ENCODE results near the gene CHD3.

DNA sequence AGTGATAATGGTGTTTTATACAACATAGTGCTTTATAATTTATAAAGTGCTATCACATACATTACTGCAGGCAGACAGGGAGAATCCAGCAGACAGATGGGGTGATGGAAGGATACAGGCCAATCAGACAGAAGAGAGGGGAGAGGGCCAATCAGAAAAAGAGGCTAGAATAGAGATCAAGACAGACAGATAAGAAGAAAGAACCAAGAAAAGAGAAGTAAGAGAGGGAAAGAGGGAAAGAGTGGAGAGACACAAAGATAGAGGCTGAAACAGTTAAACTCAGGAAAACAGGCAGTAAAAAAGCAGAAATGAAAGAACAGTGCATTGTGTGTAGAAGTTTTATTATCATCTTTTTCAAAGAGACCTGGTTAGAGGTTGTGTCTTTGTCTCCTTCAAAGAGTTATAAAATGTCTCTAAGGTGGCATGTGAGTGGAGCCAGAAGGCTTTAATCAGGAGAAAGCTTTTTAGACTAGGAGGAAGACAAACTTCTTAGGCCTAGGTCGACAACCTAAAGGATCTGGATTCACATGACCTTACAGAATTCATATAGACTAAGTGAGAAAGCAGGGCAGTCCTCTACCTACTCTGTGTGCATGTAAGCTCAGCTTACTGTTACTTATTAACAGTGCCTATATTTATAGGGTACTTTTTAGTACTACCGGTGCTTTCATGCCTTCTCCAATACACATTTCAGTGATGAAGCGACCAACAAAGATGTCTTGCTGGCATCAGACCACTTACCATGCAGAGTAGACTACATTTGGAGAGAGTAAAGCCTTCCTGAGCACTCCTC lies 8.3 kb upstream of the CHD3 start:
- TF ChIP-seq, protein P1, sequence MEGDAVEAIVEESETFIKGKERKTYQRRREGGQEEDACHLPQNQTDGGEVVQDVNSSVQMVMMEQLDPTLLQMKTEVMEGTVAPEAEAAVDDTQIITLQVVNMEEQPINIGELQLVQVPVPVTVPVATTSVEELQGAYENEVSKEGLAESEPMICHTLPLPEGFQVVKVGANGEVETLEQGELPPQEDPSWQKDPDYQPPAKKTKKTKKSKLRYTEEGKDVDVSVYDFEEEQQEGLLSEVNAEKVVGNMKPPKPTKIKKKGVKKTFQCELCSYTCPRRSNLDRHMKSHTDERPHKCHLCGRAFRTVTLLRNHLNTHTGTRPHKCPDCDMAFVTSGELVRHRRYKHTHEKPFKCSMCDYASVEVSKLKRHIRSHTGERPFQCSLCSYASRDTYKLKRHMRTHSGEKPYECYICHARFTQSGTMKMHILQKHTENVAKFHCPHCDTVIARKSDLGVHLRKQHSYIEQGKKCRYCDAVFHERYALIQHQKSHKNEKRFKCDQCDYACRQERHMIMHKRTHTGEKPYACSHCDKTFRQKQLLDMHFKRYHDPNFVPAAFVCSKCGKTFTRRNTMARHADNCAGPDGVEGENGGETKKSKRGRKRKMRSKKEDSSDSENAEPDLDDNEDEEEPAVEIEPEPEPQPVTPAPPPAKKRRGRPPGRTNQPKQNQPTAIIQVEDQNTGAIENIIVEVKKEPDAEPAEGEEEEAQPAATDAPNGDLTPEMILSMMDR (IDR thresholded peaks at IDR 0.05) = no peak
- no peak for TF ChIP-seq POLR2AphosphoS5 (IDR thresholded peaks at IDR 0.05; ENCODE audit: low read depth, low read length)
- TF ChIP-seq, protein P2, sequence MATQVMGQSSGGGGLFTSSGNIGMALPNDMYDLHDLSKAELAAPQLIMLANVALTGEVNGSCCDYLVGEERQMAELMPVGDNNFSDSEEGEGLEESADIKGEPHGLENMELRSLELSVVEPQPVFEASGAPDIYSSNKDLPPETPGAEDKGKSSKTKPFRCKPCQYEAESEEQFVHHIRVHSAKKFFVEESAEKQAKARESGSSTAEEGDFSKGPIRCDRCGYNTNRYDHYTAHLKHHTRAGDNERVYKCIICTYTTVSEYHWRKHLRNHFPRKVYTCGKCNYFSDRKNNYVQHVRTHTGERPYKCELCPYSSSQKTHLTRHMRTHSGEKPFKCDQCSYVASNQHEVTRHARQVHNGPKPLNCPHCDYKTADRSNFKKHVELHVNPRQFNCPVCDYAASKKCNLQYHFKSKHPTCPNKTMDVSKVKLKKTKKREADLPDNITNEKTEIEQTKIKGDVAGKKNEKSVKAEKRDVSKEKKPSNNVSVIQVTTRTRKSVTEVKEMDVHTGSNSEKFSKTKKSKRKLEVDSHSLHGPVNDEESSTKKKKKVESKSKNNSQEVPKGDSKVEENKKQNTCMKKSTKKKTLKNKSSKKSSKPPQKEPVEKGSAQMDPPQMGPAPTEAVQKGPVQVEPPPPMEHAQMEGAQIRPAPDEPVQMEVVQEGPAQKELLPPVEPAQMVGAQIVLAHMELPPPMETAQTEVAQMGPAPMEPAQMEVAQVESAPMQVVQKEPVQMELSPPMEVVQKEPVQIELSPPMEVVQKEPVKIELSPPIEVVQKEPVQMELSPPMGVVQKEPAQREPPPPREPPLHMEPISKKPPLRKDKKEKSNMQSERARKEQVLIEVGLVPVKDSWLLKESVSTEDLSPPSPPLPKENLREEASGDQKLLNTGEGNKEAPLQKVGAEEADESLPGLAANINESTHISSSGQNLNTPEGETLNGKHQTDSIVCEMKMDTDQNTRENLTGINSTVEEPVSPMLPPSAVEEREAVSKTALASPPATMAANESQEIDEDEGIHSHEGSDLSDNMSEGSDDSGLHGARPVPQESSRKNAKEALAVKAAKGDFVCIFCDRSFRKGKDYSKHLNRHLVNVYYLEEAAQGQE (IDR thresholded peaks at IDR 0.05; ENCODE audit: insufficient read depth in 1 of 2, low read depth in 2 of 2, low read length in 1 of 2) = no peak
